H9 (cell line): Measurements from ENCODE around the gene LRRC34. TPM values are rescaled to one million over a fixed set of nuclear protein-coding genes. Genes with fewer than 3 reads are reported as not detected.

ENCODE experiments used
- DNase-seq: peaks from one replicate; pipeline ENCODE4 v3.0.0-alpha.2; 2017
- H2AFZ ChIP-seq: one replicate; pipeline ENCODE4 v1.6.1; 2013; ENCODE audit warnings: mild to moderate bottlenecking, low read length, control low read depth, moderate library complexity
- H2AK5ac ChIP-seq: 2 replicates; pipeline ENCODE4 v1.6.1; 2013; ENCODE audit warnings: low read length, control low read depth, mixed read lengths; ENCODE audit not compliant: insufficient read length
- H2BK120ac ChIP-seq: one replicate; pipeline ENCODE4 v1.6.1; 2013; ENCODE audit warnings: low read depth, mild to moderate bottlenecking, low read length, control low read depth, inconsistent platforms; ENCODE audit not compliant: poor library complexity, severe bottlenecking
- H2BK12ac ChIP-seq: 2 replicates; pipeline ENCODE4 v1.6.1; 2013; ENCODE audit warnings: low read length, control low read depth, mixed read lengths, low read depth; ENCODE audit not compliant: insufficient read length
- H2BK15ac ChIP-seq: 2 replicates; pipeline ENCODE4 v1.6.1; 2013; ENCODE audit warnings: low read depth, low read length, control low read depth
- H2BK20ac ChIP-seq: one replicate; pipeline ENCODE4 v1.6.1; 2013; ENCODE audit warnings: low read depth, mild to moderate bottlenecking, low read length, control low read depth, inconsistent platforms; ENCODE audit not compliant: poor library complexity, severe bottlenecking
- H2BK5ac ChIP-seq: 2 replicates; pipeline ENCODE4 v1.6.1; 2013; ENCODE audit warnings: low read length, control low read depth, mixed read lengths; ENCODE audit not compliant: insufficient read length
- H3K14ac ChIP-seq: 2 replicates; pipeline ENCODE4 v1.6.1; 2013; ENCODE audit warnings: low read length, control low read depth; ENCODE audit not compliant: insufficient read depth
- H3K18ac ChIP-seq: 2 replicates; pipeline ENCODE4 v1.6.1; 2013; ENCODE audit warnings: low read depth, mild to moderate bottlenecking, mixed read lengths, low read length, control low read depth; ENCODE audit not compliant: insufficient read length
- H3K23ac ChIP-seq: 2 replicates; pipeline ENCODE4 v1.6.1; 2013; ENCODE audit warnings: low read length, control low read depth, mixed read lengths, low read depth; ENCODE audit not compliant: insufficient read length
- H3K23me2 ChIP-seq: 2 replicates; pipeline ENCODE4 v1.6.1; 2013; ENCODE audit warnings: low read depth, mild to moderate bottlenecking, mixed read lengths, low read length, control low read depth; ENCODE audit not compliant: insufficient read length, poor library complexity, severe bottlenecking
- H3K27ac ChIP-seq: 2 replicates; pipeline ENCODE4 v1.5.1; 2013; ENCODE audit warnings: low read length, control low read depth, mixed read lengths, low read depth; ENCODE audit not compliant: insufficient read length
- H3K27me3 ChIP-seq: 2 replicates; pipeline ENCODE4 v1.6.1; 2013; ENCODE audit warnings: low read length, control low read depth, inconsistent platforms; ENCODE audit not compliant: insufficient read depth
- H3K4ac ChIP-seq: 2 replicates; pipeline ENCODE4 v1.6.1; 2013; ENCODE audit warnings: low read depth, mild to moderate bottlenecking, control low read depth, inconsistent platforms, low read length, moderate library complexity
- H3K4me1 ChIP-seq: 2 replicates; pipeline ENCODE4 v1.6.1; 2013; ENCODE audit warnings: low read length, control low read depth, inconsistent platforms; ENCODE audit not compliant: insufficient read depth
- H3K4me2 ChIP-seq: 2 replicates; pipeline ENCODE4 v1.6.1; 2013; ENCODE audit warnings: low read length, control low read depth, mixed read lengths; ENCODE audit not compliant: insufficient read length, insufficient read depth
- H3K56ac ChIP-seq: 2 replicates; pipeline ENCODE4 v1.6.1; 2013; ENCODE audit warnings: low read depth, mild to moderate bottlenecking, mixed read lengths, low read length, control low read depth; ENCODE audit not compliant: insufficient read length
- H3K79me1 ChIP-seq: 2 replicates; pipeline ENCODE4 v1.6.1; 2013; ENCODE audit warnings: low read depth, mild to moderate bottlenecking, moderate library complexity, low read length, control low read depth, inconsistent platforms; ENCODE audit not compliant: insufficient read depth, poor library complexity, severe bottlenecking
- H3K79me2 ChIP-seq: 2 replicates; pipeline ENCODE4 v1.6.1; 2013; ENCODE audit warnings: low read length, control low read depth, inconsistent platforms; ENCODE audit not compliant: insufficient read depth
- H3K9ac ChIP-seq: 2 replicates; pipeline ENCODE4 v1.6.1; 2013; ENCODE audit warnings: low read length, control low read depth, mixed read lengths; ENCODE audit not compliant: insufficient read length; ENCODE audit errors: extremely low read depth
- H3K9me3 ChIP-seq: one replicate; pipeline ENCODE4 v1.6.1; 2013; ENCODE audit warnings: low read depth, low read length, inconsistent platforms; ENCODE audit not compliant: control insufficient read depth
- H3T11ph ChIP-seq: one replicate; pipeline ENCODE4 v1.6.1; 2013; ENCODE audit warnings: mild to moderate bottlenecking, low read length, control low read depth, inconsistent platforms
- H4K20me1 ChIP-seq: one replicate; pipeline ENCODE4 v1.6.1; 2013; ENCODE audit not compliant: control insufficient read depth, insufficient read length, insufficient read depth
- H4K5ac ChIP-seq: 2 replicates; pipeline ENCODE4 v1.6.1; 2013; ENCODE audit warnings: low read depth, mild to moderate bottlenecking, mixed read lengths, low read length, control low read depth; ENCODE audit not compliant: insufficient read length
- H4K8ac ChIP-seq: replicated peaks from 2 replicates; pipeline ENCODE4 v1.6.1; 2013; ENCODE audit warnings: low read length, control low read depth, mixed read lengths, low read depth; ENCODE audit not compliant: insufficient read length
- H4K91ac ChIP-seq: 2 replicates; pipeline ENCODE4 v1.6.1; 2013; ENCODE audit warnings: low read depth, mild to moderate bottlenecking, moderate library complexity, mixed read lengths, low read length, control low read depth; ENCODE audit not compliant: insufficient read length
- H3K27ac Mint-ChIP-seq, 3 experiments: 2 replicates in 2 of 3; 3 replicates in 1 of 3; pipeline ENCODE4 v1.8.0; 2020 to 2021; ENCODE audit warnings: mixed read lengths in 3 of 3, mild to moderate bottlenecking in 1 of 3, moderate library complexity in 1 of 3
- H3K27me3 Mint-ChIP-seq: 2 replicates; pipeline ENCODE4 v1.8.0; 2021; ENCODE audit warnings: low read depth, mild to moderate bottlenecking, moderate library complexity, mixed read lengths
- H3K36me3 Mint-ChIP-seq, 3 experiments: 2 replicates in 2 of 3; 3 replicates in 1 of 3; pipeline ENCODE4 v1.8.0; 2020 to 2021; ENCODE audit warnings: low read depth in 3 of 3, mixed read lengths in 3 of 3; ENCODE audit not compliant: insufficient read depth in 1 of 3
- H3K4me1 Mint-ChIP-seq, 2 experiments: 2 replicates each; pipeline ENCODE4 v1.8.0; 2020; ENCODE audit warnings: mixed read lengths in 2 of 2
- H3K4me3 Mint-ChIP-seq, 2 experiments: 2 replicates in 1 of 2; 3 replicates in 1 of 2; pipeline ENCODE4 v1.8.0; 2020 to 2021; ENCODE audit warnings: mild to moderate bottlenecking in 2 of 2, mixed read lengths in 2 of 2, moderate library complexity in 1 of 2
- H3K9me3 Mint-ChIP-seq, 2 experiments: 2 replicates in 1 of 2; 3 replicates in 1 of 2; pipeline ENCODE4 v1.8.0; 2020; ENCODE audit warnings: mild to moderate bottlenecking in 2 of 2, mixed read lengths in 2 of 2, moderate library complexity in 1 of 2
- WGBS: extraction: QIAGEN DNeasy Blood & Tissue Kit; methylation state at CpG from one replicate; pipeline ENCODE4 v1.1.7; 2013; ENCODE audit warnings: missing lambda C conversion rate, low lambda C conversion rate, mixed read lengths; ENCODE audit not compliant: insufficient read length; ENCODE audit errors: extremely low coverage; 5-methylcytosine and 5-hydroxymethylcytosine counted together
- total RNA-seq: library from RNA; stranded (reverse); gene quantifications from 2 replicates; pipeline ENCODE4 v1.2.1, GENCODE V29; 2021
- TF ChIP-seq, protein P1 (sequence below): fragments of 200-600 bp; sonication (generic); conservative IDR thresholded peaks from 3 replicates; pipeline ENCODE4 v1.8.0; 2021; ENCODE audit warnings: antibody characterized with exemption, mild to moderate bottlenecking

LRRC34 gene
- total RNA-seq, 1 experiment from 2014 or later: 4.6 TPM

DNA sequence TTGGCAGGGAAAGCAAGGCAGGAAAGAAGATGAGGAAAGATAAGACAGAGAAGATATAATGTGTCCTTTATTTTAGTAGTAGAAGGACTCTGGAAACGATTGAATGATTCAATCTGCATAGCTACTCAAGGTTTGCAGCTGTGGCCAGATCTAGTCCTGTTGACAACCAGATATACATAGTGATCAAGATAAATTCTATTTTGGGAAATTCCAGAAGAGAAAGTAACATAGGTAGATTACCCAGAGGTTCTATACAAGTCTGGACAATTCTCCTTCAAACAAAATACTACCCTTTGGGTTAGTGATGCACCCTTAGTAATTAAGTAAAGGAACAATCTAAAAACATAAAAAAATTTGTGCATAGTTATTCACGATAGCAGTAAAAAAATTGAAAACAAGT, 57.2 kb downstream of the LRRC34 start:
- Histone ChIP-seq H3K79me1 (no peaks in the 10 kb centered on the region), H3K23me2 (no peaks in the 10 kb centered on the region), H3K27ac (no peak overlapping the region), H4K8ac (no peak overlapping the region), H3K56ac (no peak overlapping the region), H2BK120ac (no peak overlapping the region), H3K4me1 (no peaks in the 10 kb centered on the region), H3K14ac (no peak overlapping the region), H3K18ac (no peak overlapping the region), H3K79me2 (no peaks in the 10 kb centered on the region), H4K91ac (no peak overlapping the region), H2BK5ac (no peak overlapping the region), H3K4me2 (no peak overlapping the region), H2BK15ac (no peak overlapping the region), H3K9ac (no peak overlapping the region), H3K27me3 (no peaks in the 10 kb centered on the region), H2AFZ (no peak overlapping the region), H4K20me1 (no peaks in the 10 kb centered on the region), H3T11ph (no peak overlapping the region), H2BK20ac (no peak overlapping the region), H4K5ac (no peak overlapping the region), H3K4ac (no peak overlapping the region), H3K23ac (no peak overlapping the region), H2BK12ac (no peak overlapping the region), H3K9me3 (no peaks in the 10 kb centered on the region), H2AK5ac (no peak overlapping the region)
- WGBS: no CpG with 5 or more reads among the region's 2 CpGs
- H3K27ac Mint-ChIP-seq: no peak overlapping the region
- no peak overlapping the region for H3K4me3 Mint-ChIP-seq
- TF ChIP-seq, protein P1, sequence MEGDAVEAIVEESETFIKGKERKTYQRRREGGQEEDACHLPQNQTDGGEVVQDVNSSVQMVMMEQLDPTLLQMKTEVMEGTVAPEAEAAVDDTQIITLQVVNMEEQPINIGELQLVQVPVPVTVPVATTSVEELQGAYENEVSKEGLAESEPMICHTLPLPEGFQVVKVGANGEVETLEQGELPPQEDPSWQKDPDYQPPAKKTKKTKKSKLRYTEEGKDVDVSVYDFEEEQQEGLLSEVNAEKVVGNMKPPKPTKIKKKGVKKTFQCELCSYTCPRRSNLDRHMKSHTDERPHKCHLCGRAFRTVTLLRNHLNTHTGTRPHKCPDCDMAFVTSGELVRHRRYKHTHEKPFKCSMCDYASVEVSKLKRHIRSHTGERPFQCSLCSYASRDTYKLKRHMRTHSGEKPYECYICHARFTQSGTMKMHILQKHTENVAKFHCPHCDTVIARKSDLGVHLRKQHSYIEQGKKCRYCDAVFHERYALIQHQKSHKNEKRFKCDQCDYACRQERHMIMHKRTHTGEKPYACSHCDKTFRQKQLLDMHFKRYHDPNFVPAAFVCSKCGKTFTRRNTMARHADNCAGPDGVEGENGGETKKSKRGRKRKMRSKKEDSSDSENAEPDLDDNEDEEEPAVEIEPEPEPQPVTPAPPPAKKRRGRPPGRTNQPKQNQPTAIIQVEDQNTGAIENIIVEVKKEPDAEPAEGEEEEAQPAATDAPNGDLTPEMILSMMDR: no peak
- H3K9me3 Mint-ChIP-seq: peaks cover 0 to 7% of the 10 kb centered on the region in 2 experiments; a peak in 3 of 5 replicates
- H3K4me1 Mint-ChIP-seq: peaks cover 0 to 4% of the 10 kb centered on the region in 2 experiments; a peak in 1 of 4 replicates
- H3K27me3 Mint-ChIP-seq: no peaks in the 10 kb centered on the region
- DNase-seq: no peak
- peaks cover 0 to 2% (median 0%) of the 10 kb centered on the region in 3 experiments; a peak in 2 of 7 replicates for H3K36me3 Mint-ChIP-seq
